ENCODE data around the gene ATP8A1.

Gene ATP8A1

GRCh38 chr4:42519803-42520417 lies 137.0 kb downstream of the ATP8A1 start:
- peak; percentile 29 for DNase-seq (ENCODE audit: low read depth)
- H3K4me3 ChIP-seq (ENCODE audit: low read depth, low read length): no peak overlapping the region
- peak; percentile 34 for TF ChIP-seq CTCF (IDR thresholded peaks at IDR 0.05; ENCODE audit: low read depth, low read length, missing control alignments)

- H3K4me3 ChIP-seq (ENCODE audit: low read depth, low read length): no peak overlapping the region
- peak; percentile 7 for DNase-seq (ENCODE audit: low read depth)
- TF ChIP-seq CTCF (IDR thresholded peaks at IDR 0.05; ENCODE audit: low read depth, low read length, missing control alignments): no peak
Observed at GRCh38 chr4:42515156-42515884, 141.6 kb downstream of the ATP8A1 start.

GRCh38 chr4:42513748-42514492 lies 143.0 kb downstream of the ATP8A1 start:
- no peak for TF ChIP-seq CTCF (IDR thresholded peaks at IDR 0.05; ENCODE audit: low read depth, low read length, missing control alignments)
- DNase-seq (ENCODE audit: low read depth): no peak
- no peak overlapping the region for H3K4me3 ChIP-seq (ENCODE audit: low read depth, low read length)

- no peak for DNase-seq (ENCODE audit: low read depth)
- no peak for TF ChIP-seq CTCF (IDR thresholded peaks at IDR 0.05; ENCODE audit: low read depth, low read length, missing control alignments)
- H3K4me3 ChIP-seq (ENCODE audit: low read depth, low read length): no peak overlapping the region
Observed at GRCh38 chr4:42512226-42512625, 144.7 kb downstream of the ATP8A1 start.

- no peak for DNase-seq (ENCODE audit: low read depth)
- TF ChIP-seq CTCF (IDR thresholded peaks at IDR 0.05; ENCODE audit: low read depth, low read length, missing control alignments): no peak
- no peak overlapping the region for H3K4me3 ChIP-seq (ENCODE audit: low read depth, low read length)
Observed at GRCh38 chr4:42510225-42510624, 146.7 kb downstream of the ATP8A1 start.

- no peak for DNase-seq (ENCODE audit: low read depth)
- no peak overlapping the region for H3K4me3 ChIP-seq (ENCODE audit: low read depth, low read length)
- no peak for TF ChIP-seq CTCF (IDR thresholded peaks at IDR 0.05; ENCODE audit: low read depth, low read length, missing control alignments)
Observed at GRCh38 chr4:42501624-42502401, 155.1 kb downstream of the ATP8A1 start.

All from GM12864 (cell line).